IMR-90 (cell line): ENCODE results near the gene PTPN3. TPM values are rescaled to one million over a fixed set of nuclear protein-coding genes. Genes with fewer than 3 reads are reported as not detected.

Source experiments
- ATAC-seq: fragments of 200-7000 bp; cut with Tn5 transposase; 2 replicates; pipeline ENCODE4 v1.9.1; 2020; ENCODE audit warnings: low read depth, mild to moderate bottlenecking, moderate library complexity
- BruUV-seq: library from RNA; stranded (reverse); fragments of 400-500 nt; replicated peaks from 2 replicates; lab custom pipeline; 2021; lab: Mats Ljungman, UMichigan
- CTCF ChIA-PET: fragments of 300-600 bp; formaldehyde crosslinking; extraction: SDS; loops from one replicate; lab custom pipeline; 2021; ENCODE audit warnings: antibody characterized with exemption; lab: Yijun Ruan, JAX
- POLR2A ChIA-PET: fragments of 300-600 bp; sonication (Branson Sonifier 250); formaldehyde crosslinking; loops from one replicate; lab custom pipeline; 2022; ENCODE audit warnings: antibody characterized with exemption; ENCODE audit not compliant: unreplicated experiment; lab: Charles Lee
- DNase-seq: peaks from one replicate; pipeline ENCODE4 v3.0.0; 2013
- H2AFZ ChIP-seq: replicated peaks from 2 replicates; pipeline ENCODE3; 2013; ENCODE audit warnings: low read length, mild to moderate bottlenecking; ENCODE audit not compliant: poor library complexity
- H2AK5ac ChIP-seq: 2 replicates; pipeline ENCODE4 v1.6.1; 2013; ENCODE audit warnings: low read depth, low read length, inconsistent platforms
- H2AK9ac ChIP-seq: replicated peaks from 2 replicates; pipeline ENCODE3; 2013; ENCODE audit warnings: mild to moderate bottlenecking, low read depth, low read length, moderate library complexity; ENCODE audit not compliant: poor library complexity
- H2BK120ac ChIP-seq: 2 replicates; pipeline ENCODE4 v1.6.1; 2013; ENCODE audit warnings: low read depth, low read length, inconsistent platforms
- H2BK15ac ChIP-seq: 3 replicates; pipeline ENCODE4 v1.6.1; 2013; ENCODE audit warnings: low read depth, low read length, inconsistent platforms
- H2BK20ac ChIP-seq: 2 replicates; pipeline ENCODE4 v1.6.1; 2013; ENCODE audit warnings: low read depth, mild to moderate bottlenecking, inconsistent platforms, low read length, moderate library complexity
- H2BK5ac ChIP-seq: 2 replicates; pipeline ENCODE4 v1.6.1; 2013; ENCODE audit warnings: mild to moderate bottlenecking, low read depth, low read length, inconsistent platforms; ENCODE audit not compliant: poor library complexity, severe bottlenecking
- H3K14ac ChIP-seq: replicated peaks from 2 replicates; pipeline ENCODE4 v1.6.1; 2013; ENCODE audit warnings: low read depth, low read length, inconsistent platforms
- H3K18ac ChIP-seq: 2 replicates; pipeline ENCODE4 v1.6.1; 2013; ENCODE audit warnings: low read depth, low read length, control low read depth
- H3K23ac ChIP-seq: 2 replicates; pipeline ENCODE4 v1.6.1; 2013; ENCODE audit warnings: low read depth, low read length, inconsistent platforms
- H3K27ac ChIP-seq: 2 replicates; pipeline ENCODE4 v1.5.1; 2013; ENCODE audit warnings: mild to moderate bottlenecking, control low read depth, low read length; ENCODE audit not compliant: insufficient read depth
- H3K27me3 ChIP-seq: 2 replicates; pipeline ENCODE4 v1.6.1; 2013; ENCODE audit warnings: low read length; ENCODE audit not compliant: control insufficient read depth, insufficient read depth
- H3K36me3 ChIP-seq: 2 replicates; pipeline ENCODE4 v1.6.1; 2013; ENCODE audit warnings: low read length, mixed read lengths; ENCODE audit not compliant: control insufficient read depth, insufficient read depth
- H3K4ac ChIP-seq: 2 replicates; pipeline ENCODE4 v1.6.1; 2013; ENCODE audit warnings: low read depth, low read length, inconsistent platforms
- H3K4me1 ChIP-seq: 2 replicates; pipeline ENCODE4 v1.6.1; 2013; ENCODE audit warnings: low read length, mixed read lengths; ENCODE audit not compliant: control insufficient read depth, insufficient read depth
- H3K4me2 ChIP-seq: 2 replicates; pipeline ENCODE4 v1.6.1; 2013; ENCODE audit warnings: low read depth, mild to moderate bottlenecking, control low read depth, low read length, moderate library complexity
- H3K4me3 ChIP-seq: 2 replicates; pipeline ENCODE4 v1.5.1; 2013; ENCODE audit warnings: low read depth, mild to moderate bottlenecking, control low read depth, low read length, moderate library complexity; ENCODE audit not compliant: insufficient read depth
- H3K56ac ChIP-seq: 2 replicates; pipeline ENCODE4 v1.6.1; 2013; ENCODE audit warnings: low read length, inconsistent platforms; ENCODE audit not compliant: insufficient read depth; ENCODE audit errors: extremely low read depth
- H3K79me1 ChIP-seq, 2 experiments: 2 replicates each; pipeline ENCODE4 v1.6.1; 2013; ENCODE audit warnings: low read length in 2 of 2, inconsistent platforms in 1 of 2, low read depth in 1 of 2
- H3K9ac ChIP-seq: 2 replicates; pipeline ENCODE4 v1.6.1; 2013; ENCODE audit warnings: low read depth, low read length, control low read depth
- H3K9me1 ChIP-seq: 2 replicates; pipeline ENCODE4 v1.6.1; 2013; ENCODE audit warnings: low read length, inconsistent platforms; ENCODE audit not compliant: insufficient read depth
- H3K9me3 ChIP-seq: 2 replicates; pipeline ENCODE4 v1.6.1; 2013; ENCODE audit warnings: low read length; ENCODE audit not compliant: control insufficient read depth, insufficient read depth
- H4K20me1 ChIP-seq: 2 replicates; pipeline ENCODE4 v1.6.1; 2013; ENCODE audit warnings: low read length, inconsistent platforms; ENCODE audit not compliant: insufficient read depth
- H4K5ac ChIP-seq: 2 replicates; pipeline ENCODE4 v1.6.1; 2013; ENCODE audit warnings: mild to moderate bottlenecking, low read depth, low read length, control low read depth
- H4K8ac ChIP-seq, 2 experiments: 2 replicates each; pipeline ENCODE4 v1.6.1; 2013; ENCODE audit warnings: low read depth in 2 of 2, low read length in 2 of 2, control low read depth in 1 of 2, inconsistent platforms in 1 of 2
- H4K91ac ChIP-seq: 2 replicates; pipeline ENCODE4 v1.6.1; 2013; ENCODE audit warnings: low read depth, low read length, inconsistent platforms; ENCODE audit not compliant: insufficient read depth
- BHLHE40 ChIP-seq: fragments of 150-350 bp; IDR thresholded peaks from 2 replicates; pipeline ENCODE4 v1.6.1; 2016; ENCODE audit warnings: mild to moderate bottlenecking, low read depth, low read length
- CEBPB ChIP-seq: IDR thresholded peaks from 2 replicates; pipeline ENCODE4 v1.6.1; 2012; ENCODE audit warnings: low read depth, low read length, improper control_type of control experiment
- CHD1 ChIP-seq: IDR thresholded peaks from 2 replicates; pipeline ENCODE4 v1.6.1; 2012; ENCODE audit warnings: low read depth, low read length, improper control_type of control experiment
- CTCF ChIP-seq: conservative IDR thresholded peaks from 2 replicates; pipeline ENCODE4 v1.5.1; 2012; ENCODE audit warnings: mild to moderate bottlenecking, low read depth, low read length, improper control_type of control experiment
- ELK1 ChIP-seq: fragments of 150-350 bp; IDR thresholded peaks from 2 replicates; pipeline ENCODE4 v1.6.1; 2016; ENCODE audit warnings: low read depth, mild to moderate bottlenecking, low read length, moderate library complexity, borderline replicate concordance
- FOS ChIP-seq: fragments of 150-350 bp; IDR thresholded peaks from 2 replicates; pipeline ENCODE4 v1.6.1; 2016; ENCODE audit warnings: low read depth, low read length
- MAFK ChIP-seq: IDR thresholded peaks from 2 replicates; pipeline ENCODE4 v1.6.1; 2012; ENCODE audit warnings: low read depth, low read length, improper control_type of control experiment
- MAZ ChIP-seq: IDR thresholded peaks from 2 replicates; pipeline ENCODE4 v1.6.1; 2012; ENCODE audit warnings: low read depth, mild to moderate bottlenecking, low read length, improper control_type of control experiment, moderate library complexity, borderline replicate concordance
- MXI1 ChIP-seq: IDR thresholded peaks from 2 replicates; pipeline ENCODE4 v1.6.1; 2012; ENCODE audit warnings: low read depth, mild to moderate bottlenecking, low read length, moderate library complexity, borderline replicate concordance
- NFE2L2 ChIP-seq: fragments of 150-350 bp; IDR thresholded peaks from 2 replicates; pipeline ENCODE4 v1.6.1; 2016; ENCODE audit warnings: low read depth, mild to moderate bottlenecking, low read length
- POLR2A ChIP-seq: IDR thresholded peaks from 2 replicates; pipeline ENCODE4 v1.6.1; 2012; ENCODE audit warnings: mild to moderate bottlenecking, low read depth, low read length
- RAD21 ChIP-seq: IDR thresholded peaks from 2 replicates; pipeline ENCODE4 v1.6.1; 2012; ENCODE audit warnings: low read length, improper control_type of control experiment
- RCOR1 ChIP-seq: IDR thresholded peaks from 2 replicates; pipeline ENCODE4 v1.6.1; 2012; ENCODE audit warnings: mild to moderate bottlenecking, low read length, improper control_type of control experiment; ENCODE audit not compliant: insufficient replicate concordance
- RFX5 ChIP-seq: IDR thresholded peaks from 2 replicates; pipeline ENCODE4 v1.8.0; 2012; ENCODE audit warnings: low read depth, mild to moderate bottlenecking, low read length, moderate library complexity
- SMC3 ChIP-seq: fragments of 150-350 bp; IDR thresholded peaks from 2 replicates; pipeline ENCODE4 v1.6.1; 2016; ENCODE audit warnings: low read depth, mild to moderate bottlenecking, antibody characterized with exemption, low read length, moderate library complexity
- WGBS, 2 experiments: methylation state at CpG; one replicate each; pipeline versions ENCODE4 v1.1.5 to v1.1.7; 2013; ENCODE audit warnings: missing lambda C conversion rate in 2 of 2; ENCODE audit not compliant: insufficient read length in 1 of 2; ENCODE audit errors: extremely low coverage in 2 of 2; 5-methylcytosine and 5-hydroxymethylcytosine counted together
- dilution Hi-C: fragments of 300-500 bp; cut with HindIII; formaldehyde crosslinking; loops from one replicate; pipeline ENCODE4 v1.14.3; 2018; ENCODE audit warnings: low sequenced_read_pairs; ENCODE audit not compliant: unreplicated experiment
- in situ Hi-C: fragments of 300-500 bp; cut with MboI; formaldehyde crosslinking; loops from 3 replicates; pipeline ENCODE4 v1.14.3; 2019; ENCODE audit warnings: low sequenced_read_pairs, inconsistent platforms, mixed read lengths
- intact Hi-C: fragments of 100-400 bp; cut with micrococcal nuclease; formaldehyde crosslinking; loops from 2 replicates; pipeline ENCODE4 v1.10.0; 2022
- polyA plus RNA-seq, 3 experiments: library from polyadenylated mRNA; depleted of rRNA; stranded (reverse); fragments of >200 nt; gene quantifications; 2 replicates each; pipeline ENCODE4 v1.2.3, GENCODE V29; 2012; ENCODE audit warnings: low replicate concordance in 1 of 3
- total RNA-seq: library from RNA; depleted of rRNA; stranded (reverse); fragments of >200 nt; gene quantifications from 2 replicates; pipeline ENCODE4 v1.2.3, GENCODE V29; 2012
- TF ChIP-seq, protein P1 (sequence below): fragments of 150-350 bp; IDR thresholded peaks from 2 replicates; pipeline ENCODE4 v1.6.1; 2017; ENCODE audit warnings: mild to moderate bottlenecking, antibody characterized with exemption, low read length, low read depth

The PTPN3 gene
- total and polyA plus RNA-seq, 2 of the 4 experiments (the other 2 are of a cell fraction) = 0.72 to 0.89 TPM

DNA sequence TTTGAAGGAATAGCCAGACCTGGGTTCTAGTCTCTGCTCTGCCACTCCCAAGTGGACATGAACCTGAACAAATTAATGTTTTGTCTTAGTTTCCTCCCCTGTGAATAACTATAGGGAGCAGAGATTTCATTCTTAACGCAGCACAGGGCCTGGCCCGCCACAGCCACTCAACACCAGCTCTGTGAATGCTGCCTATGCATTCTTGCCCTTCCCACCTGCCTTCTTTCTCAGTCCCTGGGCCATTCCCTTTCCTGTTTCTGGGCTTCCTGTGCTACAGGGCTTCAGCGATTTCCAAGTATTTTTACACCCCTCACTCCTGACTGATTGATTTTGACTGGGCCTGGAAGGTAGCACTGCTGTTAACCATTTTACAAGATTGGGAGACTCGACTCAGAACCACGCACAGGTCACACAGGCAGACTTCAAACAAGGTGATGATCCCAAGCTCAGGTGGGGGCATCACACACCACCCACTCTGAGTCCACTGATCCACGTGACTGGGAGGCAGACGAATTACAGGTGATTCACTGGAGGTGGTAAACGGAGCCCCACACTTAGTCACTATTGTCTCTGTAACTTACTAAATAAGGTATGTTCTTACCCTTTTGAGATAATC, 21.4 kb downstream of the PTPN3 start:
- POLR2A ChIA-PET = no interaction called here

More for the DNA sequence above, 21.4 kb downstream of the PTPN3 start:
- dilution Hi-C loops (no loop called here), in situ Hi-C loops (no loop called here), intact Hi-C loops (no loop called here)
- Histone ChIP-seq H3K14ac (no peak overlapping the region), H4K91ac (no peak overlapping the region), H3K9me1 (no peaks in the 10 kb centered on the region), H3K56ac (no peak overlapping the region), H3K18ac (no peak overlapping the region), H4K8ac (no peak overlapping the region), H3K27ac (no peak overlapping the region), H2BK15ac (no peak overlapping the region), H4K20me1 (no peaks in the 10 kb centered on the region), H3K9me3 (no peaks in the 10 kb centered on the region), H3K27me3 (peaks cover 2% of the 10 kb centered on the region), H2BK120ac (no peak overlapping the region), H3K9ac (no peak overlapping the region), H3K79me1 (no peaks in the 10 kb centered on the region), H3K36me3 (no peaks in the 10 kb centered on the region), H3K4ac (no peak overlapping the region), H3K23ac (no peak overlapping the region), H2BK20ac (no peak overlapping the region), H3K4me3 (no peak overlapping the region), H2AFZ (no peak overlapping the region), H2AK9ac (no peak overlapping the region), H4K5ac (no peak overlapping the region), H2AK5ac (no peak overlapping the region), H3K4me2 (no peak overlapping the region), H2BK5ac (no peak overlapping the region), H3K4me1 (no peaks in the 10 kb centered on the region)
- DNase-seq (no peak), ATAC-seq (no peak)
- WGBS, 2 experiments = no CpG with 5 or more reads among the region's 8 CpGs
- CTCF ChIA-PET = no interaction called here
- no TSS peak for BruUV-seq
- TF ChIP-seq MAZ (no peak), FOS (no peak), CHD1 (no peak), ELK1 (no peak), MXI1 (no peak), CEBPB (no peak), MAFK (no peak), RAD21 (no peak), CTCF (no peak), NFE2L2 (no peak), RFX5 (no peak), BHLHE40 (no peak), SMC3 (no peak), POLR2A (no peak), RCOR1 (no peak)
- TF ChIP-seq, protein P1, sequence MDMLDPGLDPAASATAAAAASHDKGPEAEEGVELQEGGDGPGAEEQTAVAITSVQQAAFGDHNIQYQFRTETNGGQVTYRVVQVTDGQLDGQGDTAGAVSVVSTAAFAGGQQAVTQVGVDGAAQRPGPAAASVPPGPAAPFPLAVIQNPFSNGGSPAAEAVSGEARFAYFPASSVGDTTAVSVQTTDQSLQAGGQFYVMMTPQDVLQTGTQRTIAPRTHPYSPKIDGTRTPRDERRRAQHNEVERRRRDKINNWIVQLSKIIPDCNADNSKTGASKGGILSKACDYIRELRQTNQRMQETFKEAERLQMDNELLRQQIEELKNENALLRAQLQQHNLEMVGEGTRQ = no peak
